ENCODE measurements around the gene SH3BP5L.

The SH3BP5L gene

DNA sequence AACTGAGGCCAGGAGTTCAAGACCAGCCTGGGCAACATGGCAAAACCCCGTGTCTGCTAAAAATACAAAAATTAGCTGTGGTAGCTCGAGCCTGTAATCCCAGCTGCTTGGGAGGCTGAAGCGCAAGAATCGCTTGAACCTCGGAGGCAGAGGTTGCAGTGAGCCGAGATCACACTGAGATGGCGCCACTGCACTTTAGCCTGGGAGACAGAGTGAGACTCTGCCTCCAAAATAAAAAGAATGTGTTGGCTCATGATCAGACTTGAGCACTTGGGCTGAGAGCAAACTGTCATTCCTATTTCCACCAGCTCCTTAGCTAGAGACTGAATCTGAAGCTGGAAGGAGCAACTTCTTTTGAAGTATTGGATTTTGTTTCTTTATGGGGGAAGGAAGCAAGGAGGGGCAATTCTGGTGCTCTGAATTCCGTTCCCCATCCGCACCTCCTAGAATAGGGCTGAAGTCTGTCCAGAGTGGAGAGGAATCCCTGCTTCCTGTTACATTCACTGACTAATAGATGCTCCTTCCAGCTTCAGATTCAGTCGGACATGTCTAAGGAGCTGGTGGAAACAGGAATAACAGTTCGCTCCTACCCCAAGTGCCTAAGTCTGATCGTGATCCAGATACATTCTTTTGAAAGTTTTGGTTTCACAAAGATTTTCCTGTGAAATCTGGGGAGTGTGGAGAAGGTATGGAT is 16.1 kb upstream of the SH3BP5L start:
- ChIA-PET POLR2A (no interaction called here), CTCF (interaction anchor here (0.8 to 2.6 kb wide), 15 partner anchors 9 to 85 kb away, joined by 3 to 36 read pairs (median 4); partner anchors contain the start of genes SH3BP5L and ZNF692)
- TF ChIP-seq, protein P1, sequence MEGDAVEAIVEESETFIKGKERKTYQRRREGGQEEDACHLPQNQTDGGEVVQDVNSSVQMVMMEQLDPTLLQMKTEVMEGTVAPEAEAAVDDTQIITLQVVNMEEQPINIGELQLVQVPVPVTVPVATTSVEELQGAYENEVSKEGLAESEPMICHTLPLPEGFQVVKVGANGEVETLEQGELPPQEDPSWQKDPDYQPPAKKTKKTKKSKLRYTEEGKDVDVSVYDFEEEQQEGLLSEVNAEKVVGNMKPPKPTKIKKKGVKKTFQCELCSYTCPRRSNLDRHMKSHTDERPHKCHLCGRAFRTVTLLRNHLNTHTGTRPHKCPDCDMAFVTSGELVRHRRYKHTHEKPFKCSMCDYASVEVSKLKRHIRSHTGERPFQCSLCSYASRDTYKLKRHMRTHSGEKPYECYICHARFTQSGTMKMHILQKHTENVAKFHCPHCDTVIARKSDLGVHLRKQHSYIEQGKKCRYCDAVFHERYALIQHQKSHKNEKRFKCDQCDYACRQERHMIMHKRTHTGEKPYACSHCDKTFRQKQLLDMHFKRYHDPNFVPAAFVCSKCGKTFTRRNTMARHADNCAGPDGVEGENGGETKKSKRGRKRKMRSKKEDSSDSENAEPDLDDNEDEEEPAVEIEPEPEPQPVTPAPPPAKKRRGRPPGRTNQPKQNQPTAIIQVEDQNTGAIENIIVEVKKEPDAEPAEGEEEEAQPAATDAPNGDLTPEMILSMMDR (IDR thresholded peaks at IDR 0.05; ENCODE audit: control extremely low read depth, extremely low read depth, low read depth, missing control alignments), result peak; percentile 63
- no peak for DNase-seq (ENCODE audit: extremely low spot score)

DNA sequence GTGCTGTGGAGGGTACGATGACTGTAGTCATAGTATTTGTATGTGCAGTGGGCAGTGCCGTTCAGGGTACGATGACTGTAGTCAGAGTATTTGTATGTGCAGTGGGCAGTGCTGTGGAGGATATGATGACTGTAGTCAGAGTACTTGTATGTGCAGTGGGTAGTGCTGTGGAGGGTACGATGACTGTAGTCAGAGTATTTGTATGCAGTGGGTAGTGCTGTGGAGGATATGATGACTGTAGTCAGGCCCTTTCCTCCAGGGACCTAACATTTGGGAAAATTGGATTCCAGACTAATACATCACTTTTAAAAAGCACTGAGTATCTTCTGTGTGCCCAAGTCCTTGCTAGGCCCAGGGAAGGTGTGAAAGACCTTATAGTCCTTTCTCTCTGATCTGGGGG is 15.2 kb upstream of the SH3BP5L start:
- ChIA-PET POLR2A (no interaction called here), CTCF (interaction anchor here (0.8 to 5.7 kb wide), 11 partner anchors 10 to 86 kb away, joined by 3 to 78 read pairs (median 5); partner anchors contain the start of genes SH3BP5L and ZNF692)
- TF ChIP-seq, protein P1 (IDR thresholded peaks at IDR 0.05; ENCODE audit: control extremely low read depth, extremely low read depth, low read depth, missing control alignments), result no peak

DNA sequence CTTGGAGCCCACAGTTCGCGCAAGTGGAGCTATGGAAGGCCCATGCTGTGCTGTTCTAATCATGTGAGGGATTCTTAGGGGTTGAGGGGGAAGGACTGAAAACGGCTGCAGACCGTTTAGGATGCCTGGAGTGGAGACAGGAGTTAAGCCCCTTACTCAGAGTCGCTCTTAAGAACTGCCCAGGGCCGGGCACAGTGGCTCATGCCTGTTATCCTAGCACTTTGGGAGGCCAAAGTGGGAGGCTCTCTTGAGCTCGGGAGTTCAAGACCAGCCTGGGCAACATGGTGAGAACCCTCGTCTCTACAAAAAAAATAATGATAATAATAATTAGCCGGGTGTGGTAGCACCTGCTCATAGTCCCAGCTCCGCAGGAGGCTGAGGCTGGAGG is 13.4 kb upstream of the SH3BP5L start:
- TF ChIP-seq, protein P1 (IDR thresholded peaks at IDR 0.05; ENCODE audit: control extremely low read depth, extremely low read depth, low read depth, missing control alignments), result no peak
- DNase-seq (ENCODE audit: extremely low spot score), result no peak
- ChIA-PET CTCF (interaction anchor here (1.3 to 5.7 kb wide), 5 partner anchors 8 to 87 kb away, joined by 3 to 78 read pairs (median 3); partner anchors contain the start of genes SH3BP5L and ZNF692), POLR2A (interaction anchor here (0.6 to 2.1 kb wide), 6 partner anchors 11 to 153 kb away, joined by 3 to 9 read pairs (median 6); partner anchors contain the start of gene ZNF692)

More for the DNA sequence above, 15.2 kb upstream of the SH3BP5L start:
- DNase-seq (ENCODE audit: extremely low spot score), result no peak

DNA sequence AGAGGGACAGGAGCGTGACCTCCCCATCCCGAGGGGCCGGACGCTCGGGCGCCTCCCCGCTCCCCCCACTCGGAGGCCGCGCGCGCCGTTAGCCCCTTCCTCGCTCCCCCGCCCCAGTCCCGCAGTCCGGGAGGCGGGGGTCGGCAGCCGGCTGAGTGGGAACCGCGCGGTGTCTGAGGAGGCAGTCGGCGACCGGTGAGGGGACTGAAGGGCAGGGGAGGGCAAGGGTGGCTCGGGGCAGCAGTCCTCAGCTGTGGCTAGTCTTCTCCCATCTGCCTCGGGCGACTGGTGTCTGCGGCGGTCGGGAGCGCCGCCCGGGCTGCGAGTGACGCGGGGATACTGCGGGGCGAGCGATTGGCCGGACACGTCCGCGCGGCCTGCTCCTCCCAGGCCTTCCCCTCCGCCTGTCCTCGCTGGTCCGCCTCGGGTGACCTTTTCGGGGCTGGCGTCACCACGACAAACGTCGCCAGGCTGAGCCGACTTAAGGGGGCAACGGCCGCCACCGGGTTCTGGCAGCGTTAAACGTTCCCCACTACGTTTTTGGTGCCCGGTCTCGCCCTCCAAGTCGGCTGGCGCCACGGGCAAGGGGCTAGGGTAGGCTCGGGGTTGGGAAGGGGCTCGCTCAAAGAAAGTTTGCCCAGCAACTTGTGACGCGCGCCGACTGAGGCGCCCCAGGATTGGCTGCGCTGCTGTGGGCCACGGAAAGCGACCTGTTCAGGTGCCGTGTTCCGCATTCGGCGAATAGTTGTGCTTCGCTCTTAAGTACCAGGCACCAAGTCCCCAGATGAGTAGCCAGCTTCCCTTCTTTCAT is 12.8 kb upstream of the SH3BP5L start:
- TF ChIP-seq, protein P1 (IDR thresholded peaks at IDR 0.05; ENCODE audit: control extremely low read depth, extremely low read depth, low read depth, missing control alignments), result no peak
- peak; percentile 87 for DNase-seq (ENCODE audit: extremely low spot score)
- ChIA-PET POLR2A (interaction anchor here (0.6 to 2.1 kb wide), 11 partner anchors 10 to 152 kb away, joined by 3 to 19 read pairs (median 6); partner anchors contain the start of genes SH3BP5L and ZNF692), CTCF (interaction anchor here (1.1 to 5.7 kb wide), 8 partner anchors 9 to 216 kb away, joined by 3 to 78 read pairs (median 3); partner anchors contain the start of genes SH3BP5L and ZNF692)

DNA sequence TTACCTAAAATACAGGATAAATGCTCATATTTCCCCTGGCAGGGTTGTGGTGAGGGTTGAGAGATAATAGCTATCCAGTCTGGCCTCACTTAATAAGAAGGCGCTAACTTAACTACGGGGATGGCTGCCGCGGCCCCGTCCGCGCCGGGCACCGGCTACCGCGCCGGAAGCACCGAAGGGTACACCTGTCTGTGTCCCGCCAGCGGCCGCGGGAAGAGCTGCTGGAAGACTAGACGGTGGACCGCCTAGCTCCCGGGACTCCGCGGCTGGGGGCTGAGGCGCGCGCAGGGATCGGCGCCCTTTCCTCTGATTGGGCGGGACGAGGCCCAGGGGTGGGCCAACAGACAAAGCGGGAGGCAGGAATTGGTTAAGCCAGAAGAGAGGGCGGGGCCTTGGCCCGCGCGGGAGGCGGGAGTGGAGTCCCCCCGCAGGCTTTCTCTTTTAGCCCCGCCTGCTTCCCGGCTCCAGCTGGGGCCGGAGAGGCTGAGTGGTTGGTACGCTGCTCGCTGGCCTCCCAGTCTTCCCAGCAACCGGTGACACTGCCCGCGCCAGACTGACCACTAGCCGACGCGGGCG is 12.2 kb upstream of the SH3BP5L start, which contains the start of gene ZNF672:
Gene ZNF672, plus strand, starts transcription at position 444 of the 576 bp plus-strand sequence. CDS start 9,051 bp downstream, outside the sequence.
- ChIA-PET CTCF (interaction anchor here (0.9 to 5.7 kb wide), 6 partner anchors 11 to 215 kb away, joined by 3 to 78 read pairs (median 4); partner anchors contain the start of genes SH3BP5L and ZNF692), POLR2A (interaction anchor here (0.8 to 2.1 kb wide), 8 partner anchors 10 to 35 kb away, joined by 3 to 19 read pairs (median 5); partner anchors contain the start of genes SH3BP5L and ZNF692)
- peak; percentile 96 for DNase-seq (ENCODE audit: extremely low spot score)
- TF ChIP-seq, protein P1 (IDR thresholded peaks at IDR 0.05; ENCODE audit: control extremely low read depth, extremely low read depth, low read depth, missing control alignments), result no peak

All from GM10248 (cell line).